ENCODE measurements around the gene DRC1.

GRCh38 chr2:26475832-26476501, 74.2 kb downstream of the DRC1 start:
- TF ChIP-seq, protein P1, sequence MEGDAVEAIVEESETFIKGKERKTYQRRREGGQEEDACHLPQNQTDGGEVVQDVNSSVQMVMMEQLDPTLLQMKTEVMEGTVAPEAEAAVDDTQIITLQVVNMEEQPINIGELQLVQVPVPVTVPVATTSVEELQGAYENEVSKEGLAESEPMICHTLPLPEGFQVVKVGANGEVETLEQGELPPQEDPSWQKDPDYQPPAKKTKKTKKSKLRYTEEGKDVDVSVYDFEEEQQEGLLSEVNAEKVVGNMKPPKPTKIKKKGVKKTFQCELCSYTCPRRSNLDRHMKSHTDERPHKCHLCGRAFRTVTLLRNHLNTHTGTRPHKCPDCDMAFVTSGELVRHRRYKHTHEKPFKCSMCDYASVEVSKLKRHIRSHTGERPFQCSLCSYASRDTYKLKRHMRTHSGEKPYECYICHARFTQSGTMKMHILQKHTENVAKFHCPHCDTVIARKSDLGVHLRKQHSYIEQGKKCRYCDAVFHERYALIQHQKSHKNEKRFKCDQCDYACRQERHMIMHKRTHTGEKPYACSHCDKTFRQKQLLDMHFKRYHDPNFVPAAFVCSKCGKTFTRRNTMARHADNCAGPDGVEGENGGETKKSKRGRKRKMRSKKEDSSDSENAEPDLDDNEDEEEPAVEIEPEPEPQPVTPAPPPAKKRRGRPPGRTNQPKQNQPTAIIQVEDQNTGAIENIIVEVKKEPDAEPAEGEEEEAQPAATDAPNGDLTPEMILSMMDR (IDR thresholded peaks at IDR 0.05), result no peak
- no peak for TF ChIP-seq POLR2A (IDR thresholded peaks at IDR 0.05)
- TF ChIP-seq POLR2AphosphoS5 (IDR thresholded peaks at IDR 0.05; ENCODE audit: insufficient read depth in 1 of 2, low read depth in 1 of 2), result no peak

Measured in vagina (tissue), 2 donors.